HCT116 (cell line): ENCODE measurements around the gene TMEM181.

Experiments
- CEBPB ChIP-seq: IDR thresholded peaks from 2 replicates; pipeline ENCODE4 v1.6.1; 2012; ENCODE audit warnings: low read depth
- RAD21 ChIP-seq: IDR thresholded peaks from 2 replicates; pipeline ENCODE4 v1.6.1; 2012; ENCODE audit warnings: low read depth, mild to moderate bottlenecking
- TF ChIP-seq, protein P1 (sequence below), 3 experiments: fragments of 200-600 bp in 1 of 3; sonication (generic) in 1 of 3; IDR thresholded peaks in 2 of 3; conservative IDR thresholded peaks in 1 of 3; 2 replicates each; pipeline ENCODE4 v1.5.1; 2012 to 2017; ENCODE audit warnings: low read depth in 2 of 3, low read length in 2 of 3, antibody characterized with exemption in 1 of 3, borderline replicate concordance in 1 of 3, control low read depth in 1 of 3, mild to moderate bottlenecking in 1 of 3, mixed read lengths in 1 of 3, mixed run types in 1 of 3, moderate library complexity in 1 of 3; ENCODE audit not compliant: insufficient read depth in 1 of 3

DNA sequence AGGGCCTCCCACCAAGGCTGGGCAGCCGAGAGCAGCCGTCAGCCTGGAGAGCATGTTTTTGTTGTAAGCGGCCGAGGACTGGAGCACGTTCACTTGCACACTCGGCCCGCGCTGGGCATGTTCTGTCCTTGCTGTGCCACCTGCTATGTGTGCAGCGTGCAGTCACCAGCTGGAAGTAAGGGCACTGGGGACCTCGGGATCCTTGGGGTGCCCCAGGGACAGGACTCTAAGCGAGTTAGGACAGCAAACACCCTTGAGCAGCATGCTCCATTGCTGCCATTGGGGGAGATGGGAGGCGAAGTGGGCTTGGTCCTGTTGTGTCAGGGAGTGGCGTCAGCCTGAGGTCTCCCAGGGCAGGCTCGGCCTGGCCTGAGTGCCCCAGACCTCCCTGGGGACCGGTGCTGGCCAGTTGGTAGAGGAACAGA is 66.0 kb downstream of the TMEM181 start:
- TF ChIP-seq, protein P1, sequence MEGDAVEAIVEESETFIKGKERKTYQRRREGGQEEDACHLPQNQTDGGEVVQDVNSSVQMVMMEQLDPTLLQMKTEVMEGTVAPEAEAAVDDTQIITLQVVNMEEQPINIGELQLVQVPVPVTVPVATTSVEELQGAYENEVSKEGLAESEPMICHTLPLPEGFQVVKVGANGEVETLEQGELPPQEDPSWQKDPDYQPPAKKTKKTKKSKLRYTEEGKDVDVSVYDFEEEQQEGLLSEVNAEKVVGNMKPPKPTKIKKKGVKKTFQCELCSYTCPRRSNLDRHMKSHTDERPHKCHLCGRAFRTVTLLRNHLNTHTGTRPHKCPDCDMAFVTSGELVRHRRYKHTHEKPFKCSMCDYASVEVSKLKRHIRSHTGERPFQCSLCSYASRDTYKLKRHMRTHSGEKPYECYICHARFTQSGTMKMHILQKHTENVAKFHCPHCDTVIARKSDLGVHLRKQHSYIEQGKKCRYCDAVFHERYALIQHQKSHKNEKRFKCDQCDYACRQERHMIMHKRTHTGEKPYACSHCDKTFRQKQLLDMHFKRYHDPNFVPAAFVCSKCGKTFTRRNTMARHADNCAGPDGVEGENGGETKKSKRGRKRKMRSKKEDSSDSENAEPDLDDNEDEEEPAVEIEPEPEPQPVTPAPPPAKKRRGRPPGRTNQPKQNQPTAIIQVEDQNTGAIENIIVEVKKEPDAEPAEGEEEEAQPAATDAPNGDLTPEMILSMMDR (IDR thresholded peaks at IDR 0.05 in 2 of 3, conservative IDR thresholded peaks at IDR 0.05 in 1 of 3; ENCODE audit: borderline replicate concordance in 1 of 3, insufficient read depth in 1 of 3, low read depth in 2 of 3, low read length in 2 of 3), result no peak
- TF ChIP-seq RAD21 (no peak), CEBPB (no peak)
